ENCODE measurements around the gene LRRC10B. TPM values are rescaled to one million over a fixed set of nuclear protein-coding genes. Genes with fewer than 3 reads are reported as not detected.

Gene LRRC10B
- total RNA-seq, 3 donors from 2014 or later = 1.5 to 3.3 TPM; not detected in 1

DNA sequence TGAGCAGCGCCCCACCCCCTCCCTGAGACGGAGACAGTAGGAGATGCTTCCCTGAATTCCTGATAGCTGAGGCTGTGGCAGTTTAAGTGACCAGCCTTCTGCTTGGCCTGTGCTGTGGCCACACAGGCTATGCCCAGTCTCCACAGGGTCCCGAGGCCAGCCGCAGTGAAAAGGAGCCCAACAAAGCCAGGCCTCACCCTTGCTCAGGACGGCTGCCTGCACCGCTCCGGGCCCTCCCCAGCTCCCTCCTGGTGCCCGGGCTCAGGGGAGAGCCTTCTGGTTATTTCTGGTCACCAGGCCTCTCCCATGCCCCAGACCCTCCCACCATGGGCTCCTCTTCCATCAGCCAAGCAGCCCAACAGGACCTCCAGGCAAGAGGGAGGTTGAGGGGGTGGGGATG is 28.8 kb downstream of the LRRC10B start:
- TF ChIP-seq POLR2A (IDR thresholded peaks at IDR 0.05) (no peak), CTCF (IDR thresholded peaks at IDR 0.05) (no peak), POLR2AphosphoS5 (IDR thresholded peaks at IDR 0.05) (no peak)
- intact Hi-C loops (cut with DNase I; ENCODE audit: low total_unique reads) = no loop called here
- no peaks in the 10 kb centered on the region for H3K36me3 ChIP-seq
- no peaks in the 10 kb centered on the region for H3K4me1 ChIP-seq
- no peak overlapping the region for H3K4me3 ChIP-seq
- DNase-seq (ENCODE audit: low spot score in 2 of 2) = no peak
- H3K27ac ChIP-seq = no peak overlapping the region
- no peaks in the 10 kb centered on the region for H3K9me3 ChIP-seq
- H3K27me3 ChIP-seq = no peaks in the 10 kb centered on the region

DNA sequence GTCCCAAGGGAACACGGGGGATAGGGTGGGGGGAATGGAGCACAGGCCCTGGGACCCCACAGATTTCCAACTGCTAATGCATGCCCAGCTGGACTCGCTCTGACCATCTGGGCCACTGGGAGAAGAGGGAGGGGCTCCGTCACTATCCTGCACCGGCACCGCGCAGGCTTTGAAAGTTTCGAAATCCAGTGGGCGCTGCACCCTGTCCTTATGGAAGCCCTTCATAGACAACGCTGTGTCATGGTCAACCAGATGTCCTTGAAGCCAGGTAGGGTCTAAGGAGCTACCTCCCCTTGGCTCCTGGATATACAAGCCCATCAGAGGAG is 30.1 kb downstream of the LRRC10B start:
- intact Hi-C loops (cut with DNase I; ENCODE audit: low total_unique reads) = no loop called here
- no peak overlapping the region for H3K4me3 ChIP-seq
- no peaks in the 10 kb centered on the region for H3K36me3 ChIP-seq
- no peaks in the 10 kb centered on the region for H3K9me3 ChIP-seq
- no peak for DNase-seq (ENCODE audit: low spot score in 2 of 2)
- no peaks in the 10 kb centered on the region for H3K4me1 ChIP-seq
- no peaks in the 10 kb centered on the region for H3K27me3 ChIP-seq
- peak overlapping the region in 1 of 2 donors; percentile 32 for H3K27ac ChIP-seq
- TF ChIP-seq POLR2AphosphoS5 (IDR thresholded peaks at IDR 0.05) (no peak), CTCF (IDR thresholded peaks at IDR 0.05) (no peak)

GRCh38 chr11:61539006-61539405 is 30.5 kb downstream of the LRRC10B start:
- Histone ChIP-seq H3K4me3 (no peak overlapping the region), H3K4me1 (no peaks in the 10 kb centered on the region)

GRCh38 chr11:61539831-61540357 is 31.3 kb downstream of the LRRC10B start:
- no peaks in the 10 kb centered on the region for H3K36me3 ChIP-seq
- intact Hi-C loops (cut with DNase I; ENCODE audit: low total_unique reads) = no loop called here
- H3K27me3 ChIP-seq = no peaks in the 10 kb centered on the region
- H3K4me1 ChIP-seq = no peaks in the 10 kb centered on the region
- H3K4me3 ChIP-seq = no peak overlapping the region
- TF ChIP-seq CTCF (IDR thresholded peaks at IDR 0.05) (no peak), POLR2A (IDR thresholded peaks at IDR 0.05) (no peak), POLR2AphosphoS5 (IDR thresholded peaks at IDR 0.05) (no peak)
- H3K9me3 ChIP-seq = no peaks in the 10 kb centered on the region
- DNase-seq (ENCODE audit: low spot score in 2 of 2) = no peak
- peak overlapping the region in 1 of 2 donors; percentile 48 for H3K27ac ChIP-seq

More at GRCh38 chr11:61539006-61539405, 30.5 kb downstream of the LRRC10B start:
- intact Hi-C loops (cut with DNase I; ENCODE audit: low total_unique reads) = no loop called here
- peak overlapping the region in 1 of 2 donors; percentile 32 for H3K27ac ChIP-seq
- no peaks in the 10 kb centered on the region for H3K36me3 ChIP-seq
- H3K27me3 ChIP-seq = no peaks in the 10 kb centered on the region
- no peak for DNase-seq (ENCODE audit: low spot score in 2 of 2)
- TF ChIP-seq POLR2A (IDR thresholded peaks at IDR 0.05) (no peak), POLR2AphosphoS5 (IDR thresholded peaks at IDR 0.05) (no peak), CTCF (IDR thresholded peaks at IDR 0.05) (no peak)
- no peaks in the 10 kb centered on the region for H3K9me3 ChIP-seq

GRCh38 chr11:61540528-61540927 is 32.0 kb downstream of the LRRC10B start:
- Histone ChIP-seq H3K9me3 (no peaks in the 10 kb centered on the region), H3K36me3 (no peaks in the 10 kb centered on the region), H3K4me1 (no peaks in the 10 kb centered on the region), H3K27me3 (no peaks in the 10 kb centered on the region), H3K4me3 (no peak overlapping the region), H3K27ac (no peak overlapping the region)
- intact Hi-C loops (cut with DNase I; ENCODE audit: low total_unique reads) = no loop called here
- TF ChIP-seq POLR2A (IDR thresholded peaks at IDR 0.05) (no peak), CTCF (IDR thresholded peaks at IDR 0.05) (no peak), POLR2AphosphoS5 (IDR thresholded peaks at IDR 0.05) (no peak)
- DNase-seq (ENCODE audit: low spot score in 2 of 2) = no peak

All from breast epithelium (tissue), 4 donors.